Mucosa of stomach (tissue), 1 donor: ENCODE measurements around the gene TCERG1L.
"Not testable (repeated sequence)": the region's sequence is repeated elsewhere in the genome, so short reads cannot be mapped to it uniquely, and the experiment has no call there.

Experiments
- H3K27me3 ChIP-seq: one replicate; pipeline ENCODE4 v1.7.0; 2013; ENCODE audit warnings: mild to moderate bottlenecking, low read length; ENCODE audit not compliant: control insufficient read depth, insufficient read depth
- H3K36me3 ChIP-seq: one replicate; pipeline ENCODE4 v1.7.0; 2013; ENCODE audit warnings: low read length; ENCODE audit not compliant: control insufficient read depth, insufficient read depth
- H3K4me1 ChIP-seq: one replicate; pipeline ENCODE4 v1.7.0; 2013; ENCODE audit warnings: mild to moderate bottlenecking, low read length; ENCODE audit not compliant: control insufficient read depth, insufficient read depth
- H3K4me3 ChIP-seq: one replicate; pipeline ENCODE4 v1.7.0; 2013; ENCODE audit warnings: low read length
- H3K9ac ChIP-seq: one replicate; pipeline ENCODE4 v1.7.0; 2013; ENCODE audit warnings: mild to moderate bottlenecking, low read length, moderate library complexity
- H3K9me3 ChIP-seq: one replicate; pipeline ENCODE4 v1.7.0; 2013; ENCODE audit warnings: mild to moderate bottlenecking, low read length, moderate library complexity; ENCODE audit not compliant: control insufficient read depth
- donor health status: Pancreatic carcinoma.

The TCERG1L gene

GRCh38 chr10:131154306-131155025 is 157.1 kb downstream of the TCERG1L start:
- H3K4me1 ChIP-seq, result no peaks in the 10 kb centered on the region
- H3K9ac ChIP-seq, result no peak overlapping the region
- H3K27me3 ChIP-seq, result no peaks in the 10 kb centered on the region
- no peaks in the 10 kb centered on the region for H3K36me3 ChIP-seq
- H3K4me3 ChIP-seq, result no peak overlapping the region
- no peaks in the 10 kb centered on the region for H3K9me3 ChIP-seq

- H3K36me3 ChIP-seq, H3K4me3 ChIP-seq, H3K27me3 ChIP-seq, H3K9ac ChIP-seq, H3K9me3 ChIP-seq, H3K4me1 ChIP-seq: not testable (repeated sequence)
Observed at GRCh38 chr10:131152456-131152855, 159.1 kb downstream of the TCERG1L start.

GRCh38 chr10:131150126-131150525 is 161.4 kb downstream of the TCERG1L start:
- H3K4me1 ChIP-seq, result no peaks in the 10 kb centered on the region
- H3K9ac ChIP-seq, result no peak overlapping the region
- no peak overlapping the region for H3K4me3 ChIP-seq
- H3K27me3 ChIP-seq, result peaks cover 2% of the 10 kb centered on the region
- no peaks in the 10 kb centered on the region for H3K9me3 ChIP-seq
- no peaks in the 10 kb centered on the region for H3K36me3 ChIP-seq

GRCh38 chr10:131149586-131149985 is 161.9 kb downstream of the TCERG1L start:
- no peak overlapping the region for H3K9ac ChIP-seq
- no peak overlapping the region for H3K4me3 ChIP-seq
- no peaks in the 10 kb centered on the region for H3K36me3 ChIP-seq
- H3K4me1 ChIP-seq, result no peaks in the 10 kb centered on the region
- H3K27me3 ChIP-seq, result peaks cover 2% of the 10 kb centered on the region
- no peaks in the 10 kb centered on the region for H3K9me3 ChIP-seq

GRCh38 chr10:131149111-131149510 is 162.4 kb downstream of the TCERG1L start:
- no peak overlapping the region for H3K9ac ChIP-seq
- H3K4me3 ChIP-seq, result no peak overlapping the region
- no peaks in the 10 kb centered on the region for H3K4me1 ChIP-seq
- no peaks in the 10 kb centered on the region for H3K9me3 ChIP-seq
- H3K27me3 ChIP-seq, result peaks cover 2% of the 10 kb centered on the region
- no peaks in the 10 kb centered on the region for H3K36me3 ChIP-seq

- Histone ChIP-seq H3K9ac (no peak overlapping the region), H3K36me3 (no peaks in the 10 kb centered on the region), H3K4me3 (no peak overlapping the region)
Observed at GRCh38 chr10:131148270-131148669, 163.3 kb downstream of the TCERG1L start.

GRCh38 chr10:131147301-131147975 is 164.1 kb downstream of the TCERG1L start:
- Histone ChIP-seq H3K36me3 (no peaks in the 10 kb centered on the region), H3K4me1 (no peaks in the 10 kb centered on the region), H3K9me3 (no peaks in the 10 kb centered on the region), H3K27me3 (peaks cover 2% of the 10 kb centered on the region), H3K9ac (no peak overlapping the region), H3K4me3 (no peak overlapping the region)

More at GRCh38 chr10:131148270-131148669, 163.3 kb downstream of the TCERG1L start:
- Histone ChIP-seq H3K9me3 (no peaks in the 10 kb centered on the region), H3K4me1 (no peaks in the 10 kb centered on the region), H3K27me3 (peaks cover 2% of the 10 kb centered on the region)

- H3K27me3 ChIP-seq, result peaks cover 2% of the 10 kb centered on the region
- no peak overlapping the region for H3K4me3 ChIP-seq
- H3K4me1 ChIP-seq, result no peaks in the 10 kb centered on the region
- no peaks in the 10 kb centered on the region for H3K9me3 ChIP-seq
- no peaks in the 10 kb centered on the region for H3K36me3 ChIP-seq
- H3K9ac ChIP-seq, result no peak overlapping the region
Observed at GRCh38 chr10:131146790-131147189, 164.7 kb downstream of the TCERG1L start.

GRCh38 chr10:131145756-131146155 is 165.8 kb downstream of the TCERG1L start:
- Histone ChIP-seq H3K27me3 (peaks cover 2% of the 10 kb centered on the region), H3K9ac (no peak overlapping the region), H3K4me1 (no peaks in the 10 kb centered on the region), H3K4me3 (no peak overlapping the region), H3K9me3 (no peaks in the 10 kb centered on the region), H3K36me3 (no peaks in the 10 kb centered on the region)

GRCh38 chr10:131144711-131145375 is 166.7 kb downstream of the TCERG1L start:
- Histone ChIP-seq H3K9me3 (no peaks in the 10 kb centered on the region), H3K4me1 (no peaks in the 10 kb centered on the region), H3K27me3 (peaks cover 2% of the 10 kb centered on the region), H3K4me3 (no peak overlapping the region), H3K36me3 (no peaks in the 10 kb centered on the region), H3K9ac (no peak overlapping the region)

GRCh38 chr10:131144196-131144595 is 167.3 kb downstream of the TCERG1L start:
- no peaks in the 10 kb centered on the region for H3K4me1 ChIP-seq
- peaks cover 2% of the 10 kb centered on the region for H3K27me3 ChIP-seq
- H3K9me3 ChIP-seq, result no peaks in the 10 kb centered on the region
- H3K9ac ChIP-seq, result no peak overlapping the region
- H3K36me3 ChIP-seq, result no peaks in the 10 kb centered on the region
- no peak overlapping the region for H3K4me3 ChIP-seq

- no peaks in the 10 kb centered on the region for H3K4me1 ChIP-seq
- no peak overlapping the region for H3K9ac ChIP-seq
- H3K36me3 ChIP-seq, result no peaks in the 10 kb centered on the region
- peaks cover 2% of the 10 kb centered on the region for H3K27me3 ChIP-seq
- no peaks in the 10 kb centered on the region for H3K9me3 ChIP-seq
- no peak overlapping the region for H3K4me3 ChIP-seq
Observed at GRCh38 chr10:131143425-131144165, 167.9 kb downstream of the TCERG1L start.
